ENCODE results near the gene SCLY. TPM values are rescaled to one million over a fixed set of nuclear protein-coding genes. Genes with fewer than 3 reads are reported as not detected.

The SCLY gene
- total and polyA plus RNA-seq, 2 of the 8 experiments (the other 6 are each of a cell fraction or from before 2014, with no cell fraction given): 79.0 to 79.5 TPM

DNA sequence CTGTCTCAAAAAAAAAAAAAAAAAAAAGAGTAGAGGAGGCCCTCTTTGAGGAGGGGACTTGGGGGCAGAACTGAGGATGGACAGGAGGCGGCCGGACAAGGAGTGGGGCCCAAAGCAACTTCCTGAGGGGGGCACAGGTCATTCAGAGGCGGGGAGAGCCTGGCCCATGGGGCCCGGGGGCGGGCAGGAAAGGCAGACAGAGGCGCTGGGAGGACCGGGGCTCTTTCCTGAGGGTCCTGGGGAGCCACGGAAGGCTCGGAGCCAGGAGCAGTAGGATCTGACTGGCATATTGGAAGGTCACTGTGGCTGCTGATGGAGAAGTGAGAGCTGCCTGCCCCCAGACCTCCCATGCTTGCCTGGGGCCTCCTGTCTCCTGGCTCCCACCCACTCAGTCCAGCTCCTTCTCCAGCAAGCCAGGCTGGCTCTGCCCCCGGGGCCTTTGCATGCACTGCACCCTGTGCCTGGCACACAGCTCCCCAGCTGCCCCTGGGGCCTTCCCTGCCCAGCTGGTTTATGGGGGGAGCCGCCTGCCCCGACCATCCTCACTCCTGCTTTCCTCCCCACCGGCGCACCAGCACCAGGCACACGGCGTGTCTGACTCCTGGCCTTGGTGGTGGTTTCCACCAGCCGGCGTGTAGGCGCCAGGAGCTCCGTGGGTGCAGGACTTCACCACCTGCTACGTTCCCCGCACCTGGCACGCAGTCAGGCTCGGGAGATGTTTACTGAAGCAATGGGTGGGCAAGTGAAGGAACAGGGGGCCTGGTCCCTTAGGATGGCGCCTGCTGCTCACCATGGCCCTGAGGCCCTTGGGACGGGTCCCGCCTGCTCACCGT, 44.9 kb downstream of the SCLY start (continued):
- TF ChIP-seq RFX5 (IDR thresholded peaks at IDR 0.05; ENCODE audit: borderline replicate concordance, low read depth, low read length) (no peak), SP2 (IDR thresholded peaks at IDR 0.05; ENCODE audit: low read length) (no peak), SIRT6 (IDR thresholded peaks at IDR 0.05; ENCODE audit: low read length) (no peak)
- TF ChIP-seq, protein P1, sequence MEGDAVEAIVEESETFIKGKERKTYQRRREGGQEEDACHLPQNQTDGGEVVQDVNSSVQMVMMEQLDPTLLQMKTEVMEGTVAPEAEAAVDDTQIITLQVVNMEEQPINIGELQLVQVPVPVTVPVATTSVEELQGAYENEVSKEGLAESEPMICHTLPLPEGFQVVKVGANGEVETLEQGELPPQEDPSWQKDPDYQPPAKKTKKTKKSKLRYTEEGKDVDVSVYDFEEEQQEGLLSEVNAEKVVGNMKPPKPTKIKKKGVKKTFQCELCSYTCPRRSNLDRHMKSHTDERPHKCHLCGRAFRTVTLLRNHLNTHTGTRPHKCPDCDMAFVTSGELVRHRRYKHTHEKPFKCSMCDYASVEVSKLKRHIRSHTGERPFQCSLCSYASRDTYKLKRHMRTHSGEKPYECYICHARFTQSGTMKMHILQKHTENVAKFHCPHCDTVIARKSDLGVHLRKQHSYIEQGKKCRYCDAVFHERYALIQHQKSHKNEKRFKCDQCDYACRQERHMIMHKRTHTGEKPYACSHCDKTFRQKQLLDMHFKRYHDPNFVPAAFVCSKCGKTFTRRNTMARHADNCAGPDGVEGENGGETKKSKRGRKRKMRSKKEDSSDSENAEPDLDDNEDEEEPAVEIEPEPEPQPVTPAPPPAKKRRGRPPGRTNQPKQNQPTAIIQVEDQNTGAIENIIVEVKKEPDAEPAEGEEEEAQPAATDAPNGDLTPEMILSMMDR (IDR thresholded peaks at IDR 0.05; ENCODE audit: control extremely low read depth in 1 of 3, insufficient read depth in 1 of 3, low read depth in 1 of 3, low read length in 3 of 3): no peak
